G401.6 (cell line): ENCODE data around the gene ACBD7.

ENCODE experiments used
- FAIRE-seq: peaks from 2 replicates; lab custom pipeline; 2012; peaks lifted over from hg19 to GRCh38; lab: Jason Lieb, UNC

The ACBD7 gene

DNA sequence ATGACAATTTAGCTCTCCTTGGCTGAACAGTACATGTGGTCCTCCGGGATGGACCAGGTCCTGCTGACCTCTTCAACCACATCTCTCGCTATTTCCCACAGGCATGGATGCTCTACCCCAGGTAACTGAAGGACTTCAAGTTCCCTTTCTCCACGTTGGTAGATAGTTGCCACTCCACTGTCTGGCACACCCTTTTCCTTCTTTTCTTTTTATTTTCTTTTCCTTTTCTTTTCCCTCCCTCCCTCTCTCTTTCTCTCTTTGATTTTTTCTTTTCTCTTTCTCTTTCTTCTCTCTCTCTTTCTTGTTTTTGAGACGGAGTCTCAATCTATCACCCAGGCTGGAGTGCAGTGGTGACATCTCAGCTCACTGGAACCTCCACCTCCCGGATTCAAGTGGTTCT lies 2.8 kb upstream of the ACBD7 start:
- no peak for FAIRE-seq

GRCh38 chr10:15084502-15084922 lies 4.1 kb downstream of the ACBD7 start:
- FAIRE-seq: peak; percentile 100

DNA sequence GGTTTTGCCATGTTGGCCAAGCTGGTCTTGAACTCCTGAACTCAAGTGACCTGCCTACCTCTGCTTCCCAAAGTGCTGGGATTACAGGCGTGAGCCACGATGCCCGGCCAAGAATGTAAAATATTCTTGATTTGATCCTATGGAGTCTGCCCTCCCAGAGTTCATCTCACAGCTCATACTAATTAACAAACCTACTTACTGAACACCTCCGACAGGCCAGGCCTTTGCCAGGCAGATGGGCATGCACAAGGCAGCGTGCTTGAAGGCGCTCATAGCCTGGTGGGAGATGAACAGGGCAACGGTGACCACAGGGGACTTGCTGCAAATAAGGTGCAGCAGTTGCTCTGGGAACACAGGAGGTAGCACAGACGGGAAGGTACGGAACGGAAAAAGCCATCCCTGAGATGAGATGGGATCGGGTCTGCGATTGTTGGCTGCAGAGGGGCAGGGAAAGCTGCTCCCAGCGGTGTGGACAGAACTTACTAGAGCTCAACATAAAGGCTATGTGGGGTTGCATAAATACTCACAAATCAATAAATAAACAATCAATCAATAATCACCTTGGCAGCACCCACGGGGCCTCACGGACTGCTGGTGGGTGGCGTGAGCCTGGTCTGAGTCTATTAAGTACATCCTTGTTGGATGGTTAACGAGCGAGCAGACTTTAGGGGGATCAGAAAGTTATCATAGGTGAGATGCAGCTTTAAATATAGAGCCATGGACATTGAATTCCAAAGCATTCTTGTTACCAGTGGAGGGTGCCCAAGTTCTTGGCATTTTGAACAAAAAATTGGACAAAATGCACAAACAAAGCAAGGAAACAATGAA lies 4.7 kb downstream of the ACBD7 start:
- no peak for FAIRE-seq

DNA sequence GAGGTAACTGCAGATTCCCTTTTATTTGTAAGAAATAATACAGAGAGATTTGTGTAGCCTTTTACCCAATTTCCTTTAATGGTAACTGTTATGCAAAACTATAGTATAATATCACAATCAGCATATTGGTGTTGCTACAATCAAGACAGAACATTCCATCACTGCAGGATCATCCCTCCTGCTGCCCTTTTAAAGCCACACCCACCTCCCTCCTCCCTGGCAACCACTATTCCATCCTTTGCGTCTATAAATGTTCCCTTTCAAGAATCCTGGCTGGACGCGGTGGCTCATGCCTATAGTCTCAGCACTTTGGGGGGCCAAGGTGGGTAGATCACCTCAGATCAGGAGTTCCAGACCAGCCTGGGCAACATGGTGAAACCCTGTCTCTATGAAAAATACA lies 13.2 kb downstream of the ACBD7 start:
- FAIRE-seq: no peak

DNA sequence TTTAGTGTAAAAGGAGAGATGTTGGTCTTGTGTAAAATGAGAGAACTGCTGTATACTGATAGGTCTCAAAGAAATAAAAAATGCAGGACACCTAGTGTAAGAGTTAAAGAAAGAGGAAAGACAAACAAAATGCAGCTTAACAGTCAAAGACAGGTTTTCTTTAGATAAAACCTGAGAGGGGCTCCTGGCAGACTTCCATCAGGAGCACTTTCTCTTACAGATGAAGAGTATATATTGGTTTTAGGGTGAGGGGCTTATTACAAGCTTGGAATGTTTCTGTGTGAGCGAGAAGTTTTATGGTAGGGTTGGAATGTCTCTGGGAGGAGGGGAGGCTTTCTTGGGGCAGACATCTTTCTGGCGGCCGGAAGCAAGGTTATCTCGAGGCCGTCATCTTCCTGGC lies 16.2 kb downstream of the ACBD7 start:
- FAIRE-seq: no peak

GRCh38 chr10:15069230-15069629 lies 19.3 kb downstream of the ACBD7 start:
- no peak for FAIRE-seq

DNA sequence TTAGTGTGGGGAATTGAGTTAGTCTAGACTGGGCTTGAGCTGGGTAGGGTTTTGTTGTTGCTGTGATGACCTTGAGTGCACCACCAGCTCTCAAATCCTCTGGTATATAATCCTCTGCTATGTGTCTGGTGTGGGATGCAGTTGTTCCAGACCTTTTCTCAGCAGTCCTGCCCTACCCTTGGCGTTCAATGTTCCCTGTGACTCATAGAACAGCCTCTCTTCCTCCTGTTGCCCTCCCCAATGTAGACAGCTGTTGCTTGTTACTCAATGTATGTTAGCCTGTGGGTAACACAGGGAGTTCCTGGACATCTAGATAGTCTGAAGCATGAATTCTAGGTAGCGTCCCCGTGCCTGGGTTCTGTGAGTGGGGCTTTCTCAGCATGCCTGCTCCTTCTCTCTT lies 19.8 kb downstream of the ACBD7 start:
- FAIRE-seq: no peak

DNA sequence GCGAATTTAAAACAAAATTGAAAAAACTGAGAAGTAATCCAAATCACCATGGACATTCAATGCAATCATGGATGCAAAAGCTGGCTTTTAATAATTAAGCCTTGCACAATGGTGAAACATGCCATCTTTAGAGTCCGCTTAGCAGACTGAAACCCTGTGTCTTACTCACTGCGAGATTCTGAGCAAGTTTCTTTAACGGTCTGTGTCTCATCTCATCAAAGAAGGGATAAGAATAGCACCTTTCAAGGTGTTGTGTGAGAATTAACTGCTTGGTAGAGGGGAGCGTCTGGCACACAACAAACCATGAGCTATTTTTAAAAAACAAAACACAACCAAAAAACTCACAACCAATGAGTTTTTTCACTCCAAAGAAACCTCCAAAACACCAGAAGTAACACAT lies 21.4 kb downstream of the ACBD7 start:
- FAIRE-seq: no peak

DNA sequence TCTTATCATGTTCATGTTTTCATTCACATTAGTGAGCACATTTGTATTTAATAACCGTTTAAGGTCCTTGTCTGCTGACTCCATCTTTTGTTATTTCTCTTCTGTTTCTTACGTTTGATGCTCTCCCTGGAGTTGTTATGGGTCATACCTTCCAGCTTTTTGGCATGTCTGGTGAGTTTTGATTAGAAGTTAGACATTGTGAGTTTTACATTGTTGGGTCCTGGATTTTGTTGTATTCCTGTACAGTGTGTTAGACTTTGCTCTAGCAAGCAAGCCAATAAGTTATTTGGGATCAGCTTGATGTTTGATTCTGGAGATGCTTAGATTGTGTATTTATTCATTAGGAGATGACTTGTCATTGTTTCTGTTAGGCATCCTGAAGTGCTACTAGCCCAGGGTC lies 27.9 kb downstream of the ACBD7 start:
- no peak for FAIRE-seq

DNA sequence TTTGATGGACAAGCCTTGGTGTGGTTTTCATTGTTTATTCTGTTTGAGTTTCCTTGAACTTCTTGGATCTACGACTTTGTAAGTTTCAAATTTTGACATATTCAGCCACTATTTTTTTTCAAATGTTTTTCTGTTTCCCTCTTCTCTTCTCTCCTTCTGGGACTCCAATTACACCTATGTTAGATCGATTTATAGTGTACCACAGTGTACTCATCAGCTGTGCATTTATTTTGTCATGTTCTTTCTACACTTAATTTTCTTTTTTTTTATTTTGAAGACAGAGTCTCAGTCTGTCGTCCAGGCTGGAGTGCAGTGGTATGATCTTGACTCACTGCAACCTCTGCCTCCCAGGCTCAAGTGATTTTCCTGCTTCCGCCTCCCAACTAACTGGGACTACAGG lies 28.7 kb downstream of the ACBD7 start:
- FAIRE-seq: no peak

DNA sequence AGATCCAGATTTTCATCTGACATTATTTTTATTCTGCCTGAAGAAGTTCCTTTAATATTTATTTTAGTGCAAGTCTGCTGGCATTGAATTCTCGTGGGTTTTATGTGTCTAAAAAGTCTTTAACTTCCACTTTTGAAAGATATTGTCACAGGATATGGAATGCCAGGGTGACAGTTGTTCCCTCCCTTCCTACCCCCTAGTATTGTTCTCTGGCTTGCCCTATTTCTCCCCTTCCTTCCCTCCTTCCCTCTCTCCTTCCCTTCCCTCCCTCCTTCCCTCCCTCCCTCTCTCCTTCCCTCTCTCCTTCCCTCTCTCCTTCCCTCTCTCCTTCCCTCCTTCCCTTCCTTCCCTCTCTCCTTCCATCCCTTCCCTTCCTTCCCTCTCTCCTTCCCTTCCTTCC lies 29.9 kb downstream of the ACBD7 start:
- no peak for FAIRE-seq

GRCh38 chr10:15053061-15053460 lies 35.5 kb downstream of the ACBD7 start:
- no peak for FAIRE-seq

GRCh38 chr10:15052121-15052520 lies 36.5 kb downstream of the ACBD7 start:
- FAIRE-seq: no peak

- FAIRE-seq: no peak
These were observed 39.0 kb downstream of the ACBD7 start for GRCh38 chr10:15049533-15049932.

DNA sequence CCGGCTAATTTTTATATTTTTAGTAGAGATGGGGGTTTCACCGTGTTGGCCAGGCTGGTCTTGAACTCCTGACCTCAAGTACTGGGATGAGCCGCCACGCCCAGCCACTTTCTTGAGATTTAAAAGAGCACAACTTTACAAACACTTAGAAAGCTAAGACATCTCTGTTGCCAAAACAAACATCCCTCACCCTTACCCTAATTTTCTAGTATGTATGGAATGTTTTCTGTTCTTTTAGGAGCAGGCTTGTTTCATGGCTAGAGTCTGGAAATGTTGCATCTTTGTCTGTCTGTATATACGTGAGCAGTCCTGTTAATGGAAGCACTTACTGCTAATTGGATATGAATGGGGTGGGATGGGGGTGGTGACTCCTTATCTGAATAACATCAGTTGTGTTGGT lies 42.0 kb downstream of the ACBD7 start:
- no peak for FAIRE-seq

DNA sequence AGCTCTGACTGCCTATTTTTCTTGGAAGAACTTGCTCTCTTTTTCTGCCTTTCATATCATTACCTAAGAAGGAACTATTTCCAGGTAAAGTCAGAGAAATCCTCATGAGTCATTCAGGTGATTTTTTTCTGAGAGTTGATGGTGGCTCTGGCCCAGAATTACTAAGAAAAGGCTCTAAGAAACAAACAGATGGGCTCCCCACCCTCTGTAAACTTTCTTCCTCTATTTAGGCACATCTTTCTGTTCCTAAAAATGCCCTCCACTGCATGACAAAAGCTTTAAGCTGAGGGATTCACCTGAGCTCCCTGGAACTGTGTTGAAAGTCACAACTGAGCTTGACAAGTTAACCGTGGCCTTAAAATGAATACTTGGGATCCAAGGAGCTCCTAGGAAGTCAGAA lies 43.2 kb downstream of the ACBD7 start:
- no peak for FAIRE-seq

- no peak for FAIRE-seq
These were observed 44.9 kb downstream of the ACBD7 start, which contains the start of gene OLAH for GRCh38 chr10:15043674-15044073. OLAH (plus strand) TSS chr10:15043943; CDS start chr10:15047289, 3,346 bp downstream.

DNA sequence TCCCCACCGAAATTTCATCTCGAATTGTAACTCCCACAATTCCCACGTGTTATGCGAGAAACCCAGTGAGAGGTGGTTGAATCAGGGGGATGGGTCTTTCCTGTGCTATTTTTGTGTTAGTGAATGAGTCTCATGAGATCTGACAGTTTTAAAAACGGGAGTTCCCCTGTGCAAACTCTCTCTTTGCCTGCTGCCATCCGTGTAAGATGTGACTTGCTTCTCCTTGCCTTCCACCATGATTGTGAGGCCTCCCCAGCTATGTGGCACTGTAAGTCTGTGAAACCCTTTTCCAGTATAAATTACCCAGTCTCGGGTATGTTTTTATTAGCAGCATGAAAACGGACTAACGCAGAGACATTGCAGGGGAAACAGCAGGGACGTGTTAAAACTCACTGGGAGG lies 50.2 kb downstream of the ACBD7 start:
- FAIRE-seq: no peak

DNA sequence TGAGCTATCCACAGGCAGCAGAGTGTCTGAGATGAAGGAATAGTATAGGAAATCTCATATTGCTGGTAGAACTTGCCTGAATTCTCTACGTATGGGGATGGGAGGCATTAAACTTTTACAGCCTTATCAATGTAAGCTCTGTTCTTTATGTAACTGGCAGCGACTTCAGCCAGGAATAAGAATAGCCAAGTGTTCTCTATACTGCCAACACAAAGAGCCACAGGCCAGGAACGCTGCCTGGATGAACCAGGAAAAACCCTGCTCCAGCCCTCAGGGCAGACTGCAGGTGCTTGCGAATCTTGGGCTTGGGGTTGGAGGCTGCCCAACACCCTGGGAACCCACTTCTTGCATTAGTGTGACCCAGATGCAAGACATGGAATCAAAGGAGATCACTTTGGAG lies 50.9 kb downstream of the ACBD7 start:
- FAIRE-seq: no peak

GRCh38 chr10:15035385-15036301 lies 52.9 kb downstream of the ACBD7 start:
- FAIRE-seq: no peak

GRCh38 chr10:15027741-15028140 lies 60.8 kb downstream of the ACBD7 start:
- FAIRE-seq: no peak
